Measurements from ENCODE around the gene TLCD3B. TPM values are rescaled to one million over a fixed set of nuclear protein-coding genes. Genes with fewer than 3 reads are reported as not detected.
A peak's percentile ranks its signal among the peaks of the same experiment; 100 is the strongest.

TLCD3B gene
- polyA plus RNA-seq, 1 experiment = not detected

- CTCF ChIA-PET = interaction anchor here (0.7 to 1.1 kb wide), 2 partner anchors 11 to 355 kb away, joined by 3 to 4 read pairs; partner anchors contain the start of gene ALDOA
- no peak for TF ChIP-seq CTCF (IDR thresholded peaks at IDR 0.05; ENCODE audit: low read depth, low read length)
- no peaks in the 10 kb centered on the region; the same call in 1 of the 2 replicates for H3K9me3 ChIP-seq (ENCODE audit: control insufficient read depth, insufficient read depth, low read length)
- POLR2A ChIA-PET = interaction anchor here (2.2 to 2.5 kb wide), 2 partner anchors 11 kb away, joined by 19 to 25 read pairs; partner anchors contain the start of gene ALDOA
- H3K27ac ChIP-seq (ENCODE audit: low read depth, low read length) = no peak overlapping the region
- no peaks in the 10 kb centered on the region for H3K27me3 ChIP-seq (ENCODE audit: control insufficient read depth, insufficient read depth, low read length)
- DNase-seq (ENCODE audit: low read depth, low spot score) = no peak
- no peak overlapping the region for H3K4me3 ChIP-seq (ENCODE audit: low read depth, low read length)
Measured at GRCh38 chr16:30054451-30054850, 23.4 kb upstream of the TLCD3B start.

- H3K9me3 ChIP-seq (ENCODE audit: control insufficient read depth, insufficient read depth, low read length) = no peaks in the 10 kb centered on the region; the same call in 1 of the 2 replicates
- H3K27ac ChIP-seq (ENCODE audit: low read depth, low read length) = peak overlapping the region; percentile 39
- ChIA-PET CTCF (interaction anchor here (0.6 kb wide), 1 partner anchor 205 kb away, joined by 3 read pairs; no protein-coding TSS in a partner anchor), POLR2A (interaction anchor here (0.7 to 2.2 kb wide), 2 partner anchors 12 to 22 kb away, joined by 3 to 25 read pairs; partner anchors contain the start of gene ALDOA)
- H3K4me3 ChIP-seq (ENCODE audit: low read depth, low read length) = peak overlapping the region; percentile 81
- no peak for TF ChIP-seq CTCF (IDR thresholded peaks at IDR 0.05; ENCODE audit: low read depth, low read length)
- H3K27me3 ChIP-seq (ENCODE audit: control insufficient read depth, insufficient read depth, low read length) = no peaks in the 10 kb centered on the region
- DNase-seq (ENCODE audit: low read depth, low spot score) = no peak
Measured at GRCh38 chr16:30053376-30054015, 22.4 kb upstream of the TLCD3B start.

- POLR2A ChIA-PET = interaction anchor here (0.5 to 2.2 kb wide), 4 partner anchors 13 to 87 kb away, joined by 3 to 25 read pairs (median 6); partner anchors contain the start of gene ALDOA
- peak overlapping the region; percentile 39 for H3K27ac ChIP-seq (ENCODE audit: low read depth, low read length)
Measured at GRCh38 chr16:30052671-30053372, 21.8 kb upstream of the TLCD3B start.

GRCh38 chr16:30051518-30051917, 20.4 kb upstream of the TLCD3B start:
- Histone ChIP-seq H3K27ac (ENCODE audit: low read depth, low read length) (peak overlapping the region; percentile 21), H3K4me3 (ENCODE audit: low read depth, low read length) (no peak overlapping the region), H3K9me3 (ENCODE audit: control insufficient read depth, insufficient read depth, low read length) (no peaks in the 10 kb centered on the region; the same call in 1 of the 2 replicates), H3K27me3 (ENCODE audit: control insufficient read depth, insufficient read depth, low read length) (no peaks in the 10 kb centered on the region)
- TF ChIP-seq CTCF (IDR thresholded peaks at IDR 0.05; ENCODE audit: low read depth, low read length) = no peak
- POLR2A ChIA-PET = interaction anchor here (0.6 to 0.9 kb wide), 2 partner anchors 18 to 125 kb away, joined by 4 to 7 read pairs; no protein-coding TSS in a partner anchor
- no peak for DNase-seq (ENCODE audit: low read depth, low spot score)
- CTCF ChIA-PET = interaction anchor here (0.6 to 1.5 kb wide), 2 partner anchors 10 to 23 kb away, joined by 5 read pairs; no protein-coding TSS in a partner anchor

More at GRCh38 chr16:30052671-30053372, 21.8 kb upstream of the TLCD3B start:
- CTCF ChIA-PET = interaction anchor here (0.6 kb wide), 1 partner anchor 204 kb away, joined by 3 read pairs; no protein-coding TSS in a partner anchor
- no peaks in the 10 kb centered on the region for H3K27me3 ChIP-seq (ENCODE audit: control insufficient read depth, insufficient read depth, low read length)
- H3K9me3 ChIP-seq (ENCODE audit: control insufficient read depth, insufficient read depth, low read length) = no peaks in the 10 kb centered on the region; the same call in 1 of the 2 replicates
- DNase-seq (ENCODE audit: low read depth, low spot score) = peak; percentile 75
- no peak for TF ChIP-seq CTCF (IDR thresholded peaks at IDR 0.05; ENCODE audit: low read depth, low read length)
- H3K4me3 ChIP-seq (ENCODE audit: low read depth, low read length) = peak overlapping the region; percentile 81
